Measurements from ENCODE around the gene KDM8. TPM values are rescaled to one million over a fixed set of nuclear protein-coding genes. Genes with fewer than 3 reads are reported as not detected.

Gene KDM8
- total and polyA plus RNA-seq, 4 donors, result 4.6 to 198 (median 97.7) TPM

DNA sequence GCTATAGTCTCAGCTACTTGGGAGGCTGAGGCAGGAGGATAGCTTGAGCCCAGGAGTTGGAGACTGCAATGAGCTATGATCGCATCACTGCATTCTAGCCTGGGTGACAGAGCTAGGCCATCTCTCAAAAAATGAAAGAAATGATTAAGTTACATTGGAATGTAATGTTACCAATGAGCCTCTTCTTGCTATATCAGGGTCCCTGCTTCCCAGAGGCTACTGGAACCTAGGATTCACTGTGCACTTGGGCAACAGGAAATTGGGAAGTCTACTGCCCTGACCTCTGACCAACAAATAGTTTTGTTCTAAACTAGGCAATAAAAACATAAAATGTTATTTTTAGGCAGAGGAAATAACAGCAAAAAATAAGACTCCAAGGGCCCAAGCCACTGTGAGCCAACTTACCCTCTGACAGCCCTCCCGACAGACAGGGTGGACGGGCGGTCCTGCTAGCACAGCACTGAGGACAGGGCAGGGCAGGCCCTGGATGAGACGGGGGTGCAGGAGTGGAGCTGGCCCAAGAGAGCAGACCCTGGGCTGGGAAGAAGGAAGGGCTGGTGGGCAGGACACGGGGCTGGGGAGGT, 37.7 kb downstream of the KDM8 start:
- TF ChIP-seq MAX (IDR thresholded peaks at IDR 0.05) (peak; percentile 23), FOXA1 (IDR thresholded peaks at IDR 0.05) (no peak), TAF1 (conservative IDR thresholded peaks at IDR 0.05) (no peak), HNF4G (IDR thresholded peaks at IDR 0.05) (no peak), RXRA (IDR thresholded peaks at IDR 0.05) (peak; percentile 16 to 29), NR2F2 (IDR thresholded peaks at IDR 0.05) (peak; percentile 98), RAD21 (IDR thresholded peaks at IDR 0.05) (peak; percentile 4 to 42), HNF4A (conservative IDR thresholded peaks at IDR 0.05) (no peak), SP1 (IDR thresholded peaks at IDR 0.05) (peak; percentile 43), YY1 (IDR thresholded peaks at IDR 0.05) (no peak), CTCF (IDR thresholded peaks at IDR 0.05; ENCODE audit: low read depth, low read length, missing input control) (no peak), JUND (IDR thresholded peaks at IDR 0.05) (no peak), GABPA (IDR thresholded peaks at IDR 0.05 in 1 of 2, conservative IDR thresholded peaks at IDR 0.05 in 1 of 2) (no peak), EGR1 (IDR thresholded peaks at IDR 0.05; ENCODE audit: low read depth in 2 of 2) (no peak), FOXA2 (IDR thresholded peaks at IDR 0.05) (no peak)
- TF ChIP-seq, protein P1, sequence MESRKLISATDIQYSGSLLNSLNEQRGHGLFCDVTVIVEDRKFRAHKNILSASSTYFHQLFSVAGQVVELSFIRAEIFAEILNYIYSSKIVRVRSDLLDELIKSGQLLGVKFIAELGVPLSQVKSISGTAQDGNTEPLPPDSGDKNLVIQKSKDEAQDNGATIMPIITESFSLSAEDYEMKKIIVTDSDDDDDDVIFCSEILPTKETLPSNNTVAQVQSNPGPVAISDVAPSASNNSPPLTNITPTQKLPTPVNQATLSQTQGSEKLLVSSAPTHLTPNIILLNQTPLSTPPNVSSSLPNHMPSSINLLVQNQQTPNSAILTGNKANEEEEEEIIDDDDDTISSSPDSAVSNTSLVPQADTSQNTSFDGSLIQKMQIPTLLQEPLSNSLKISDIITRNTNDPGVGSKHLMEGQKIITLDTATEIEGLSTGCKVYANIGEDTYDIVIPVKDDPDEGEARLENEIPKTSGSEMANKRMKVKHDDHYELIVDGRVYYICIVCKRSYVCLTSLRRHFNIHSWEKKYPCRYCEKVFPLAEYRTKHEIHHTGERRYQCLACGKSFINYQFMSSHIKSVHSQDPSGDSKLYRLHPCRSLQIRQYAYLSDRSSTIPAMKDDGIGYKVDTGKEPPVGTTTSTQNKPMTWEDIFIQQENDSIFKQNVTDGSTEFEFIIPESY (IDR thresholded peaks at IDR 0.05), result no peak
- TF ChIP-seq, protein P2, sequence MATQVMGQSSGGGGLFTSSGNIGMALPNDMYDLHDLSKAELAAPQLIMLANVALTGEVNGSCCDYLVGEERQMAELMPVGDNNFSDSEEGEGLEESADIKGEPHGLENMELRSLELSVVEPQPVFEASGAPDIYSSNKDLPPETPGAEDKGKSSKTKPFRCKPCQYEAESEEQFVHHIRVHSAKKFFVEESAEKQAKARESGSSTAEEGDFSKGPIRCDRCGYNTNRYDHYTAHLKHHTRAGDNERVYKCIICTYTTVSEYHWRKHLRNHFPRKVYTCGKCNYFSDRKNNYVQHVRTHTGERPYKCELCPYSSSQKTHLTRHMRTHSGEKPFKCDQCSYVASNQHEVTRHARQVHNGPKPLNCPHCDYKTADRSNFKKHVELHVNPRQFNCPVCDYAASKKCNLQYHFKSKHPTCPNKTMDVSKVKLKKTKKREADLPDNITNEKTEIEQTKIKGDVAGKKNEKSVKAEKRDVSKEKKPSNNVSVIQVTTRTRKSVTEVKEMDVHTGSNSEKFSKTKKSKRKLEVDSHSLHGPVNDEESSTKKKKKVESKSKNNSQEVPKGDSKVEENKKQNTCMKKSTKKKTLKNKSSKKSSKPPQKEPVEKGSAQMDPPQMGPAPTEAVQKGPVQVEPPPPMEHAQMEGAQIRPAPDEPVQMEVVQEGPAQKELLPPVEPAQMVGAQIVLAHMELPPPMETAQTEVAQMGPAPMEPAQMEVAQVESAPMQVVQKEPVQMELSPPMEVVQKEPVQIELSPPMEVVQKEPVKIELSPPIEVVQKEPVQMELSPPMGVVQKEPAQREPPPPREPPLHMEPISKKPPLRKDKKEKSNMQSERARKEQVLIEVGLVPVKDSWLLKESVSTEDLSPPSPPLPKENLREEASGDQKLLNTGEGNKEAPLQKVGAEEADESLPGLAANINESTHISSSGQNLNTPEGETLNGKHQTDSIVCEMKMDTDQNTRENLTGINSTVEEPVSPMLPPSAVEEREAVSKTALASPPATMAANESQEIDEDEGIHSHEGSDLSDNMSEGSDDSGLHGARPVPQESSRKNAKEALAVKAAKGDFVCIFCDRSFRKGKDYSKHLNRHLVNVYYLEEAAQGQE (IDR thresholded peaks at IDR 0.05), result peak; percentile 19
- TF ChIP-seq, protein P3, sequence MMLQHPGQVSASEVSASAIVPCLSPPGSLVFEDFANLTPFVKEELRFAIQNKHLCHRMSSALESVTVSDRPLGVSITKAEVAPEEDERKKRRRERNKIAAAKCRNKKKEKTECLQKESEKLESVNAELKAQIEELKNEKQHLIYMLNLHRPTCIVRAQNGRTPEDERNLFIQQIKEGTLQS (IDR thresholded peaks at IDR 0.05), result no peak
- Histone ChIP-seq H3K9ac (ENCODE audit: low read depth in 1 of 2, low read length in 2 of 2) (no peak overlapping the region), H3K27me3 (ENCODE audit: control insufficient read depth in 4 of 4, insufficient read depth in 4 of 4, low read length in 3 of 4) (no peaks in the 10 kb centered on the region), H3K36me3 (ENCODE audit: control insufficient read depth in 4 of 4, insufficient read depth in 3 of 4, low read depth in 1 of 4, low read length in 3 of 4) (peaks cover 0 to 2% (median 0%) of the 10 kb centered on the region in 4 donors), H3K27ac (ENCODE audit: low read depth in 1 of 2, low read length in 2 of 2) (peak overlapping the region; percentile 36 to 66), H3K4me3 (ENCODE audit: low read depth in 1 of 3, low read length in 3 of 3) (no peak overlapping the region), H3K4me1 (ENCODE audit: control insufficient read depth in 4 of 4, insufficient read depth in 4 of 4, low read length in 3 of 4) (peaks cover 0 to 11% (median 2%) of the 10 kb centered on the region in 4 donors), H3K9me3 (ENCODE audit: control insufficient read depth in 4 of 4, low read length in 3 of 4) (no peaks in the 10 kb centered on the region)
- DNase-seq (ENCODE audit: low spot score), result peak; percentile 2
- WGBS, result 76% methylated on average over 6 of the region's 6 CpGs
